WTC11 (cell line): ENCODE measurements around the gene RGMA.

Experiments used
- ATF1 ChIP-seq: sonication (generic); formaldehyde crosslinking; IDR thresholded peaks from 2 replicates; pipeline ENCODE4 v1.8.1; 2023; ENCODE audit warnings: mild to moderate bottlenecking, moderate library complexity, missing genetic modification reagents
- ETV6 ChIP-seq: sonication (generic); formaldehyde crosslinking; IDR thresholded peaks from 2 replicates; pipeline ENCODE4 v1.8.1; 2022; ENCODE audit warnings: mild to moderate bottlenecking, missing genetic modification reagents
- JUN ChIP-seq: sonication (generic); formaldehyde crosslinking; IDR thresholded peaks from 2 replicates; pipeline ENCODE4 v1.8.0; 2023; ENCODE audit warnings: mild to moderate bottlenecking, missing genetic modification reagents
- KAT7 ChIP-seq: sonication (generic); formaldehyde crosslinking; IDR thresholded peaks from 2 replicates; pipeline ENCODE4 v1.8.1; 2023; ENCODE audit warnings: missing genetic modification reagents, mild to moderate bottlenecking, borderline replicate concordance
- NFE2L1 ChIP-seq: sonication (generic); formaldehyde crosslinking; IDR thresholded peaks from 2 replicates; pipeline ENCODE4 v1.8.1; 2023; ENCODE audit warnings: missing genetic modification reagents
- NFYB ChIP-seq: sonication (generic); formaldehyde crosslinking; conservative IDR thresholded peaks from 2 replicates; pipeline ENCODE4 v1.8.0; 2022; ENCODE audit warnings: low read depth, missing genetic modification reagents
- TEAD4 ChIP-seq: sonication (generic); formaldehyde crosslinking; IDR thresholded peaks from 2 replicates; pipeline ENCODE4 v1.8.0; 2022; ENCODE audit warnings: mild to moderate bottlenecking, missing genetic modification reagents
- TF ChIP-seq, protein P1 (sequence below): sonication (generic); formaldehyde crosslinking; IDR thresholded peaks from 2 replicates; pipeline ENCODE4 v1.8.1; 2023; ENCODE audit warnings: mild to moderate bottlenecking, missing genetic modification reagents, moderate library complexity
- TF ChIP-seq, protein P2 (sequence below): sonication (generic); formaldehyde crosslinking; IDR thresholded peaks from 2 replicates; pipeline ENCODE4 v1.8.0; 2023; ENCODE audit warnings: missing genetic modification reagents
- TF ChIP-seq, protein P3 (sequence below): sonication (generic); formaldehyde crosslinking; IDR thresholded peaks from 2 replicates; pipeline ENCODE4 v1.8.1; 2023; ENCODE audit warnings: mild to moderate bottlenecking, missing genetic modification reagents, borderline replicate concordance
- TF ChIP-seq, protein P4 (sequence below): sonication (generic); formaldehyde crosslinking; conservative IDR thresholded peaks from 2 replicates; pipeline ENCODE4 v1.8.1; 2023; ENCODE audit warnings: mild to moderate bottlenecking, low read depth, missing genetic modification reagents, moderate library complexity
- TF ChIP-seq, protein P5 (sequence below): fragments of 200-600 bp; IDR thresholded peaks from 2 replicates; pipeline ENCODE4 v1.8.0; 2022; ENCODE audit warnings: antibody characterized with exemption
- TF ChIP-seq, protein P6 (sequence below): sonication (generic); formaldehyde crosslinking; IDR thresholded peaks from 2 replicates; pipeline ENCODE4 v1.8.1; 2022; ENCODE audit warnings: low read depth, missing genetic modification reagents, borderline replicate concordance
- TF ChIP-seq, protein P7 (sequence below): sonication (generic); formaldehyde crosslinking; IDR thresholded peaks from 2 replicates; pipeline ENCODE4 v1.8.1; 2022; ENCODE audit warnings: low read depth, mild to moderate bottlenecking, moderate library complexity, missing genetic modification reagents, borderline replicate concordance

DNA sequence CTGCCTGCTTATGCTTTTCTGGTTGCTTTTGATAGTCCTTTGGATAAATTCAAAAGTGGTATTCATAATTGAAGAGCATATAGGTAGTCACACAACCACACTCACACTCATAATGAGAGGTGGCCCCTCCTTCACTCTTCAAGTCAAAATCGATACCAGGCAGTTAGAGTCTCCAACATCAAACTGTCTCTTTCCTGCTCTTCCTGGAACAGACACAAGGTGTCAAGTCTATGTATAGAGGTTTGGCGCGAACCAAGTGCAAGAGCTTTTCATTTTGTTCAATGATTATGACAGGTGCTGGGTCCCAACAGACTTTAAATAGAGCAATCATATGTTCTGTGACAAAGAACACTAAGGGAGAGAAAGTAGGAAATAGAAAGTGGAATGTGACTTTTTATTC, 29.9 kb upstream of the RGMA start:
- no peak for TF ChIP-seq TEAD4 (CRISPR knock-in tag)
- TF ChIP-seq NFE2L1 = no peak
- no peak for TF ChIP-seq JUN (CRISPR knock-in tag)
- TF ChIP-seq, protein P1, sequence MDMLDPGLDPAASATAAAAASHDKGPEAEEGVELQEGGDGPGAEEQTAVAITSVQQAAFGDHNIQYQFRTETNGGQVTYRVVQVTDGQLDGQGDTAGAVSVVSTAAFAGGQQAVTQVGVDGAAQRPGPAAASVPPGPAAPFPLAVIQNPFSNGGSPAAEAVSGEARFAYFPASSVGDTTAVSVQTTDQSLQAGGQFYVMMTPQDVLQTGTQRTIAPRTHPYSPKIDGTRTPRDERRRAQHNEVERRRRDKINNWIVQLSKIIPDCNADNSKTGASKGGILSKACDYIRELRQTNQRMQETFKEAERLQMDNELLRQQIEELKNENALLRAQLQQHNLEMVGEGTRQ (CRISPR knock-in tag) = no peak
- TF ChIP-seq, protein P2, sequence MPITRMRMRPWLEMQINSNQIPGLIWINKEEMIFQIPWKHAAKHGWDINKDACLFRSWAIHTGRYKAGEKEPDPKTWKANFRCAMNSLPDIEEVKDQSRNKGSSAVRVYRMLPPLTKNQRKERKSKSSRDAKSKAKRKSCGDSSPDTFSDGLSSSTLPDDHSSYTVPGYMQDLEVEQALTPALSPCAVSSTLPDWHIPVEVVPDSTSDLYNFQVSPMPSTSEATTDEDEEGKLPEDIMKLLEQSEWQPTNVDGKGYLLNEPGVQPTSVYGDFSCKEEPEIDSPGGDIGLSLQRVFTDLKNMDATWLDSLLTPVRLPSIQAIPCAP (CRISPR knock-in tag) = no peak
- TF ChIP-seq, protein P3, sequence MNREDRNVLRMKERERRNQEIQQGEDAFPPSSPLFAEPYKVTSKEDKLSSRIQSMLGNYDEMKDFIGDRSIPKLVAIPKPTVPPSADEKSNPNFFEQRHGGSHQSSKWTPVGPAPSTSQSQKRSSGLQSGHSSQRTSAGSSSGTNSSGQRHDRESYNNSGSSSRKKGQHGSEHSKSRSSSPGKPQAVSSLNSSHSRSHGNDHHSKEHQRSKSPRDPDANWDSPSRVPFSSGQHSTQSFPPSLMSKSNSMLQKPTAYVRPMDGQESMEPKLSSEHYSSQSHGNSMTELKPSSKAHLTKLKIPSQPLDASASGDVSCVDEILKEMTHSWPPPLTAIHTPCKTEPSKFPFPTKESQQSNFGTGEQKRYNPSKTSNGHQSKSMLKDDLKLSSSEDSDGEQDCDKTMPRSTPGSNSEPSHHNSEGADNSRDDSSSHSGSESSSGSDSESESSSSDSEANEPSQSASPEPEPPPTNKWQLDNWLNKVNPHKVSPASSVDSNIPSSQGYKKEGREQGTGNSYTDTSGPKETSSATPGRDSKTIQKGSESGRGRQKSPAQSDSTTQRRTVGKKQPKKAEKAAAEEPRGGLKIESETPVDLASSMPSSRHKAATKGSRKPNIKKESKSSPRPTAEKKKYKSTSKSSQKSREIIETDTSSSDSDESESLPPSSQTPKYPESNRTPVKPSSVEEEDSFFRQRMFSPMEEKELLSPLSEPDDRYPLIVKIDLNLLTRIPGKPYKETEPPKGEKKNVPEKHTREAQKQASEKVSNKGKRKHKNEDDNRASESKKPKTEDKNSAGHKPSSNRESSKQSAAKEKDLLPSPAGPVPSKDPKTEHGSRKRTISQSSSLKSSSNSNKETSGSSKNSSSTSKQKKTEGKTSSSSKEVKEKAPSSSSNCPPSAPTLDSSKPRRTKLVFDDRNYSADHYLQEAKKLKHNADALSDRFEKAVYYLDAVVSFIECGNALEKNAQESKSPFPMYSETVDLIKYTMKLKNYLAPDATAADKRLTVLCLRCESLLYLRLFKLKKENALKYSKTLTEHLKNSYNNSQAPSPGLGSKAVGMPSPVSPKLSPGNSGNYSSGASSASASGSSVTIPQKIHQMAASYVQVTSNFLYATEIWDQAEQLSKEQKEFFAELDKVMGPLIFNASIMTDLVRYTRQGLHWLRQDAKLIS (CRISPR knock-in tag) = no peak
- no peak for TF ChIP-seq NFYB
- no peak for TF ChIP-seq ATF1 (CRISPR knock-in tag)
- TF ChIP-seq, protein P4, sequence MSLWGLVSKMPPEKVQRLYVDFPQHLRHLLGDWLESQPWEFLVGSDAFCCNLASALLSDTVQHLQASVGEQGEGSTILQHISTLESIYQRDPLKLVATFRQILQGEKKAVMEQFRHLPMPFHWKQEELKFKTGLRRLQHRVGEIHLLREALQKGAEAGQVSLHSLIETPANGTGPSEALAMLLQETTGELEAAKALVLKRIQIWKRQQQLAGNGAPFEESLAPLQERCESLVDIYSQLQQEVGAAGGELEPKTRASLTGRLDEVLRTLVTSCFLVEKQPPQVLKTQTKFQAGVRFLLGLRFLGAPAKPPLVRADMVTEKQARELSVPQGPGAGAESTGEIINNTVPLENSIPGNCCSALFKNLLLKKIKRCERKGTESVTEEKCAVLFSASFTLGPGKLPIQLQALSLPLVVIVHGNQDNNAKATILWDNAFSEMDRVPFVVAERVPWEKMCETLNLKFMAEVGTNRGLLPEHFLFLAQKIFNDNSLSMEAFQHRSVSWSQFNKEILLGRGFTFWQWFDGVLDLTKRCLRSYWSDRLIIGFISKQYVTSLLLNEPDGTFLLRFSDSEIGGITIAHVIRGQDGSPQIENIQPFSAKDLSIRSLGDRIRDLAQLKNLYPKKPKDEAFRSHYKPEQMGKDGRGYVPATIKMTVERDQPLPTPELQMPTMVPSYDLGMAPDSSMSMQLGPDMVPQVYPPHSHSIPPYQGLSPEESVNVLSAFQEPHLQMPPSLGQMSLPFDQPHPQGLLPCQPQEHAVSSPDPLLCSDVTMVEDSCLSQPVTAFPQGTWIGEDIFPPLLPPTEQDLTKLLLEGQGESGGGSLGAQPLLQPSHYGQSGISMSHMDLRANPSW (CRISPR knock-in tag) = no peak
- TF ChIP-seq, protein P5, sequence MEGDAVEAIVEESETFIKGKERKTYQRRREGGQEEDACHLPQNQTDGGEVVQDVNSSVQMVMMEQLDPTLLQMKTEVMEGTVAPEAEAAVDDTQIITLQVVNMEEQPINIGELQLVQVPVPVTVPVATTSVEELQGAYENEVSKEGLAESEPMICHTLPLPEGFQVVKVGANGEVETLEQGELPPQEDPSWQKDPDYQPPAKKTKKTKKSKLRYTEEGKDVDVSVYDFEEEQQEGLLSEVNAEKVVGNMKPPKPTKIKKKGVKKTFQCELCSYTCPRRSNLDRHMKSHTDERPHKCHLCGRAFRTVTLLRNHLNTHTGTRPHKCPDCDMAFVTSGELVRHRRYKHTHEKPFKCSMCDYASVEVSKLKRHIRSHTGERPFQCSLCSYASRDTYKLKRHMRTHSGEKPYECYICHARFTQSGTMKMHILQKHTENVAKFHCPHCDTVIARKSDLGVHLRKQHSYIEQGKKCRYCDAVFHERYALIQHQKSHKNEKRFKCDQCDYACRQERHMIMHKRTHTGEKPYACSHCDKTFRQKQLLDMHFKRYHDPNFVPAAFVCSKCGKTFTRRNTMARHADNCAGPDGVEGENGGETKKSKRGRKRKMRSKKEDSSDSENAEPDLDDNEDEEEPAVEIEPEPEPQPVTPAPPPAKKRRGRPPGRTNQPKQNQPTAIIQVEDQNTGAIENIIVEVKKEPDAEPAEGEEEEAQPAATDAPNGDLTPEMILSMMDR = no peak
- TF ChIP-seq, protein P6, sequence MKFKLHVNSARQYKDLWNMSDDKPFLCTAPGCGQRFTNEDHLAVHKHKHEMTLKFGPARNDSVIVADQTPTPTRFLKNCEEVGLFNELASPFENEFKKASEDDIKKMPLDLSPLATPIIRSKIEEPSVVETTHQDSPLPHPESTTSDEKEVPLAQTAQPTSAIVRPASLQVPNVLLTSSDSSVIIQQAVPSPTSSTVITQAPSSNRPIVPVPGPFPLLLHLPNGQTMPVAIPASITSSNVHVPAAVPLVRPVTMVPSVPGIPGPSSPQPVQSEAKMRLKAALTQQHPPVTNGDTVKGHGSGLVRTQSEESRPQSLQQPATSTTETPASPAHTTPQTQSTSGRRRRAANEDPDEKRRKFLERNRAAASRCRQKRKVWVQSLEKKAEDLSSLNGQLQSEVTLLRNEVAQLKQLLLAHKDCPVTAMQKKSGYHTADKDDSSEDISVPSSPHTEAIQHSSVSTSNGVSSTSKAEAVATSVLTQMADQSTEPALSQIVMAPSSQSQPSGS = no peak
- TF ChIP-seq, protein P7, sequence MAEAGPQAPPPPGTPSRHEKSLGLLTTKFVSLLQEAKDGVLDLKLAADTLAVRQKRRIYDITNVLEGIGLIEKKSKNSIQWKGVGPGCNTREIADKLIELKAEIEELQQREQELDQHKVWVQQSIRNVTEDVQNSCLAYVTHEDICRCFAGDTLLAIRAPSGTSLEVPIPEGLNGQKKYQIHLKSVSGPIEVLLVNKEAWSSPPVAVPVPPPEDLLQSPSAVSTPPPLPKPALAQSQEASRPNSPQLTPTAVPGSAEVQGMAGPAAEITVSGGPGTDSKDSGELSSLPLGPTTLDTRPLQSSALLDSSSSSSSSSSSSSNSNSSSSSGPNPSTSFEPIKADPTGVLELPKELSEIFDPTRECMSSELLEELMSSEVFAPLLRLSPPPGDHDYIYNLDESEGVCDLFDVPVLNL (CRISPR knock-in tag) = no peak
- TF ChIP-seq ETV6 (CRISPR knock-in tag) = no peak
- TF ChIP-seq KAT7 (CRISPR knock-in tag) = no peak
